GM18508 (cell line): ENCODE data around the gene ETV6.

ENCODE experiments used
- ATAC-seq: cut with Tn5 transposase; IDR thresholded peaks from one replicate; pipeline ENCODE4 v1.9.1; 2021; ENCODE audit warnings: moderate number of reproducible peaks; ENCODE audit not compliant: insufficient read depth, unreplicated experiment

ETV6 gene

GRCh38 chr12:11688831-11689230 lies 39.4 kb downstream of the ETV6 start:
- ATAC-seq = no peak

- no peak for ATAC-seq
Measured at GRCh38 chr12:11689591-11690186, 40.2 kb downstream of the ETV6 start.

GRCh38 chr12:11693067-11693466 lies 43.6 kb downstream of the ETV6 start:
- no peak for ATAC-seq

GRCh38 chr12:11693601-11694000 lies 44.1 kb downstream of the ETV6 start:
- ATAC-seq = no peak

GRCh38 chr12:11694528-11694927 lies 45.1 kb downstream of the ETV6 start:
- ATAC-seq = no peak

- no peak for ATAC-seq
Measured at GRCh38 chr12:11695321-11695720, 45.8 kb downstream of the ETV6 start.

GRCh38 chr12:11696084-11696483 lies 46.6 kb downstream of the ETV6 start:
- ATAC-seq = no peak

- no peak for ATAC-seq
Measured at GRCh38 chr12:11697131-11697530, 47.7 kb downstream of the ETV6 start.

GRCh38 chr12:11697670-11698387 lies 48.4 kb downstream of the ETV6 start:
- ATAC-seq = no peak

- no peak for ATAC-seq
Measured at GRCh38 chr12:11698729-11699128, 49.3 kb downstream of the ETV6 start.

- no peak for ATAC-seq
Measured at GRCh38 chr12:11701433-11701832, 52.0 kb downstream of the ETV6 start.

- no peak for ATAC-seq
Measured at GRCh38 chr12:11702959-11703358, 53.5 kb downstream of the ETV6 start.

GRCh38 chr12:11703378-11703777 lies 53.9 kb downstream of the ETV6 start:
- ATAC-seq = no peak

- ATAC-seq = no peak
Measured at GRCh38 chr12:11704089-11704488, 54.6 kb downstream of the ETV6 start.

GRCh38 chr12:11705010-11705409 lies 55.5 kb downstream of the ETV6 start:
- no peak for ATAC-seq

- no peak for ATAC-seq
Measured at GRCh38 chr12:11706509-11707379, 57.3 kb downstream of the ETV6 start.

- no peak for ATAC-seq
Measured at GRCh38 chr12:11707535-11707934, 58.1 kb downstream of the ETV6 start.

GRCh38 chr12:11709513-11709912 lies 60.0 kb downstream of the ETV6 start:
- ATAC-seq = no peak

GRCh38 chr12:11710431-11710830 lies 61.0 kb downstream of the ETV6 start:
- no peak for ATAC-seq

GRCh38 chr12:11710906-11711305 lies 61.4 kb downstream of the ETV6 start:
- ATAC-seq = no peak

- ATAC-seq = no peak
Measured at GRCh38 chr12:11711651-11712327, 62.3 kb downstream of the ETV6 start.
